Gastroesophageal sphincter (tissue), 4 donors: Measurements from ENCODE around the gene MAN1A1. TPM values are rescaled to one million over a fixed set of nuclear protein-coding genes. Genes with fewer than 3 reads are reported as not detected.

ENCODE experiments used
- ATAC-seq: fragments of 150-250 bp; one replicate; pipeline ENCODE4 v1.9.1; 2016; ENCODE audit warnings: mild to moderate bottlenecking, moderate library complexity
- H3K27ac ChIP-seq, 4 donors: fragments of 200-600 bp; sonication (generic) in 3 of 4; 1 replicate in 3 of 4; 2 replicates in 1 of 4; pipeline ENCODE4 v1.5.1; 2016 to 2019
- H3K27me3 ChIP-seq: fragments of 200-600 bp; sonication (generic); one replicate; pipeline ENCODE4 v1.5.1; 2019
- H3K36me3 ChIP-seq, 2 donors: fragments of 200-600 bp; sonication (generic); one replicate each; pipeline ENCODE4 v1.5.1; 2019; ENCODE audit warnings: control low read depth in 1 of 2
- H3K4me1 ChIP-seq, 3 donors: fragments of 200-600 bp; sonication (generic); 1 replicate in 2 of 3; 2 replicates in 1 of 3; pipeline ENCODE4 v1.5.1; 2016 to 2019; ENCODE audit warnings: control low read depth in 2 of 3
- H3K4me3 ChIP-seq, 2 donors: fragments of 200-600 bp; sonication (generic); one replicate each; pipeline ENCODE4 v1.5.1; 2019; ENCODE audit warnings: mild to moderate bottlenecking in 1 of 2, moderate library complexity in 1 of 2
- H3K9me3 ChIP-seq, 3 donors: fragments of 200-600 bp; sonication (generic); one replicate each; pipeline ENCODE4 v1.5.1; 2017 to 2019; ENCODE audit warnings: control low read depth in 2 of 3
- CTCF ChIP-seq, 4 experiments: fragments of 200-600 bp in 2 of 4; fragments of 450-650 bp in 2 of 4; sonication (generic) in 1 of 4; IDR thresholded peaks; one replicate each; pipeline ENCODE4 v1.5.1; 2017 to 2019; ENCODE audit warnings: antibody characterized with exemption in 4 of 4, mild to moderate bottlenecking in 2 of 4, moderate library complexity in 2 of 4
- EP300 ChIP-seq: sonication (generic); formaldehyde crosslinking; IDR thresholded peaks from one replicate; pipeline ENCODE4 v1.6.1; 2017; ENCODE audit warnings: antibody characterized with exemption, mild to moderate bottlenecking
- POLR2A ChIP-seq, 2 donors: fragments of 450-650 bp; IDR thresholded peaks; one replicate each; pipeline ENCODE4 v1.6.1; 2017; ENCODE audit warnings: antibody characterized with exemption in 2 of 2, mild to moderate bottlenecking in 2 of 2, moderate library complexity in 1 of 2
- POLR2AphosphoS5 ChIP-seq: sonication (generic); formaldehyde crosslinking; IDR thresholded peaks from one replicate; pipeline ENCODE4 v1.6.1; 2017; ENCODE audit warnings: antibody characterized with exemption
- WGBS, 2 donors: methylation state at CpG; one replicate each; pipeline ENCODE4 v1.1.5; 2018; ENCODE audit warnings: low coverage in 1 of 2; 5-methylcytosine and 5-hydroxymethylcytosine counted together
- total RNA-seq, 4 donors: library from RNA; depleted of rRNA; stranded (reverse); fragments of >200 nt; gene quantifications; one replicate each; pipeline ENCODE4 v1.1.0, GENCODE V29; 2016

MAN1A1 gene
- total RNA-seq, 4 donors from 2014 or later: 73.3 to 177 (median 110) TPM

- H3K4me3 ChIP-seq: no peak overlapping the region
- ATAC-seq: no peak
- TF ChIP-seq POLR2AphosphoS5 (no peak), POLR2A (IDR thresholded peaks at IDR 0.05) (no peak), CTCF (IDR thresholded peaks at IDR 0.05) (no peak), EP300 (no peak)
- H3K4me1 ChIP-seq: peaks cover 0 to 9% (median 0%) of the 10 kb centered on the region in 3 donors
- 78 to 100% methylated on average over 1 of the region's 1 CpG for WGBS, 2 donors
- H3K27me3 ChIP-seq: no peaks in the 10 kb centered on the region
- H3K27ac ChIP-seq: no peak overlapping the region
- no peaks in the 10 kb centered on the region for H3K9me3 ChIP-seq
- peaks cover 0 to 41% of the 10 kb centered on the region in 2 donors for H3K36me3 ChIP-seq
Observed at GRCh38 chr6:119301429-119301828, 48.1 kb downstream of the MAN1A1 start.

- H3K36me3 ChIP-seq: peaks cover 0 to 27% of the 10 kb centered on the region in 2 donors
- peaks cover 0 to 18% (median 0%) of the 10 kb centered on the region in 3 donors for H3K4me1 ChIP-seq
- ATAC-seq: no peak
- H3K27me3 ChIP-seq: no peaks in the 10 kb centered on the region
- TF ChIP-seq EP300 (no peak), CTCF (IDR thresholded peaks at IDR 0.05) (no peak), POLR2AphosphoS5 (no peak), POLR2A (IDR thresholded peaks at IDR 0.05) (no peak)
- no peak overlapping the region for H3K4me3 ChIP-seq
- 92 to 93% methylated on average over 2 of the region's 2 CpGs for WGBS, 2 donors
- H3K9me3 ChIP-seq: no peaks in the 10 kb centered on the region
- H3K27ac ChIP-seq: no peak overlapping the region
Observed at GRCh38 chr6:119299694-119300093, 49.9 kb downstream of the MAN1A1 start.

- TF ChIP-seq CTCF (IDR thresholded peaks at IDR 0.05) (no peak), EP300 (no peak), POLR2A (IDR thresholded peaks at IDR 0.05) (no peak), POLR2AphosphoS5 (no peak)
- Histone ChIP-seq H3K4me3 (no peak overlapping the region), H3K27ac (no peak overlapping the region), H3K4me1 (peaks cover 0 to 18% (median 0%) of the 10 kb centered on the region in 3 donors), H3K36me3 (peaks cover 0 to 21% of the 10 kb centered on the region in 2 donors), H3K9me3 (no peaks in the 10 kb centered on the region), H3K27me3 (no peaks in the 10 kb centered on the region)
- no peak for ATAC-seq
Observed at GRCh38 chr6:119297049-119297448, 52.5 kb downstream of the MAN1A1 start.

GRCh38 chr6:119296036-119297035, 53.2 kb downstream of the MAN1A1 start:
- WGBS, 2 donors: 44 to 62% methylated on average over 3 to 4 of the region's 4 CpGs
- no peak for ATAC-seq

More at GRCh38 chr6:119296036-119297035, 53.2 kb downstream of the MAN1A1 start:
- no peaks in the 10 kb centered on the region for H3K9me3 ChIP-seq
- no peak overlapping the region for H3K27ac ChIP-seq
- H3K4me1 ChIP-seq: peaks cover 0 to 18% (median 0%) of the 10 kb centered on the region in 3 donors
- H3K4me3 ChIP-seq: no peak overlapping the region
- H3K27me3 ChIP-seq: no peaks in the 10 kb centered on the region
- TF ChIP-seq POLR2A (IDR thresholded peaks at IDR 0.05): no peak
- TF ChIP-seq POLR2AphosphoS5: no peak
- no peak for TF ChIP-seq CTCF (IDR thresholded peaks at IDR 0.05)
- TF ChIP-seq EP300: no peak
- peaks cover 0 to 16% of the 10 kb centered on the region in 2 donors for H3K36me3 ChIP-seq
